Sigmoid colon (tissue), 4 donors: Measurements from ENCODE around the gene TLR9.

Source experiments
- EP300 ChIP-seq, 4 donors: sonication (generic); formaldehyde crosslinking; IDR thresholded peaks; one replicate each; pipeline ENCODE4 v1.6.1; 2017; ENCODE audit warnings: antibody characterized with exemption in 4 of 4
- POLR2A ChIP-seq, 2 donors: fragments of 450-650 bp; IDR thresholded peaks; one replicate each; pipeline ENCODE4 v1.6.1; 2016; ENCODE audit warnings: antibody characterized with exemption in 2 of 2, mild to moderate bottlenecking in 2 of 2, moderate library complexity in 2 of 2
- POLR2AphosphoS5 ChIP-seq, 4 donors: sonication (generic); formaldehyde crosslinking; IDR thresholded peaks; one replicate each; pipeline ENCODE4 v1.6.1; 2017; ENCODE audit warnings: antibody characterized with exemption in 4 of 4
- TF ChIP-seq, protein P1 (sequence below), 4 experiments: fragments of 450-650 bp in 3 of 4; fragments of 200-600 bp in 1 of 4; IDR thresholded peaks; one replicate each; pipeline ENCODE4 v1.5.1; 2016 to 2019; ENCODE audit warnings: antibody characterized with exemption in 4 of 4, mild to moderate bottlenecking in 3 of 4, moderate library complexity in 2 of 4

DNA sequence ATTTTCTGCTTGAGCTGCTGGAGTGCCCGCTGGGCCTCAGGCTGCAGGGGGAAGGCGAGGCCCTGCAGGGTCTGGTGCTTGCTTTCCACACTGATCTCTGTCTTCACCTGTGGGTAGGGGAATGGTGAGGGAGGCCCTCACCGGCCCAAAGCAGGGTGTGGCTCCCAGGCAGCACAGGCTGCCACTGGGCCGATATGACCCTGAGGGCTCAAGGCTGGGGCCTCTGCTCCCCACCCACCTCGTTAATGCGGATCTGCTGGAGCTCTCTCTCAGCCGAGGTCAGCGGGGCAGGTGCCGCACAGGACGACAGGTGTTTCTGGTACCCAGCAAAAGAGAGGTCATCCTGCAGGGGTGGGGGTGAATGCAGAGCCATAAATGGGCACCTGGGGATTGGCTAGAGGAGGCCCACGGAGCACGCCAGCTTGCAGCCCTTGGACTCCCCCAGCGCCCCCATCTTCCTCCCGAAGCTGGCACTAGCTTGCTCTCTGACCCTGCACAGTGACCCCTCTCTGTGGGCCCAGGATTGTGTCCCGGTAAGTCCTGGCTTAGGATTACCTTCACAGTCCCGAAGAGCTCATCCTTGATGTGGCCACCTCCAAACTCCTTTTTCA lies 5.5 kb upstream of the TLR9 start:
- TF ChIP-seq POLR2A (IDR thresholded peaks at IDR 0.05) (no peak), POLR2AphosphoS5 (IDR thresholded peaks at IDR 0.05) (no peak), EP300 (IDR thresholded peaks at IDR 0.05) (no peak)
- TF ChIP-seq, protein P1, sequence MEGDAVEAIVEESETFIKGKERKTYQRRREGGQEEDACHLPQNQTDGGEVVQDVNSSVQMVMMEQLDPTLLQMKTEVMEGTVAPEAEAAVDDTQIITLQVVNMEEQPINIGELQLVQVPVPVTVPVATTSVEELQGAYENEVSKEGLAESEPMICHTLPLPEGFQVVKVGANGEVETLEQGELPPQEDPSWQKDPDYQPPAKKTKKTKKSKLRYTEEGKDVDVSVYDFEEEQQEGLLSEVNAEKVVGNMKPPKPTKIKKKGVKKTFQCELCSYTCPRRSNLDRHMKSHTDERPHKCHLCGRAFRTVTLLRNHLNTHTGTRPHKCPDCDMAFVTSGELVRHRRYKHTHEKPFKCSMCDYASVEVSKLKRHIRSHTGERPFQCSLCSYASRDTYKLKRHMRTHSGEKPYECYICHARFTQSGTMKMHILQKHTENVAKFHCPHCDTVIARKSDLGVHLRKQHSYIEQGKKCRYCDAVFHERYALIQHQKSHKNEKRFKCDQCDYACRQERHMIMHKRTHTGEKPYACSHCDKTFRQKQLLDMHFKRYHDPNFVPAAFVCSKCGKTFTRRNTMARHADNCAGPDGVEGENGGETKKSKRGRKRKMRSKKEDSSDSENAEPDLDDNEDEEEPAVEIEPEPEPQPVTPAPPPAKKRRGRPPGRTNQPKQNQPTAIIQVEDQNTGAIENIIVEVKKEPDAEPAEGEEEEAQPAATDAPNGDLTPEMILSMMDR (IDR thresholded peaks at IDR 0.05): no peak
